ENCODE results near the gene GALK2. TPM values are rescaled to one million over a fixed set of nuclear protein-coding genes. Genes with fewer than 3 reads are reported as not detected.
A peak's percentile ranks its signal among the peaks of the same experiment; 100 is the strongest.

The GALK2 gene
- total and polyA plus RNA-seq, 8 donors = 9.3 to 28.0 (median 16.6) TPM

DNA sequence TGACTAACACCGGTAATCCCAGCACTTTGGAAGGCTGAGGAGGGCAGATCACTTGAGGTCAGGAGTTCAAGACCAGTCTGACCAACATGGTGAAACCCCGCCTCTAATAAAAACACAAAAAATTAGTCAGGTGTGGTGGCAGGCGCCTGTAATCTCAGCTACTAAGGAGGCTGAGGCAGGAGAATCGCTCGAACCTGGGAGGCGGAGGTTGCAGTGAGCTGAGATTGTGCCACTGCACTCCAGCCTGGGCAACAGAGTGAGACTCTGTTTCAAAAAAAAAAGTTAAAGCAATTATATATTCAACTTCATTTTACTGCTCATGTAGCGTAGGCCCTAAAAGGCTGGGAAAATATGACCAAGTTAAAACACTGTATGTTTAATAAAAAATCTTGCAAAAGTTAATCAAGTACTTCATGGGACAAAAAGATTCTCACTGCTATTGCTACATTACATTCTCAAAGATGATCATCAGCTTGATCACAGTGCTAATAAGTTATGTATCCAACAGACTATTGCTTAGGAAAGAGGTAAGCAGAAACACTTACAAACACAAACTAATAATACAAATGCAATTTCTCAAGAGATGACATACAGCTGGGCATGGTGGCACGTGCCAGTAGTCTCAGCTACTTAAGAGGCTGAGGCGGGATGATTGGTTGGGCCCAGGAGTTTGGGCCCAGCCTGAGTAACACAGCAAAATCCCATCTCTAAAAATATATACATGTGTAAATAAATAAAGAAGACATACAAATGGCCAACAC lies 17.3 kb upstream of the GALK2 start:
- ATAC-seq = no peak
- no peak for DNase-seq
- H3K36me3 ChIP-seq = no peaks in the 10 kb centered on the region
- 92% methylated on average over 9 of the region's 9 CpGs for WGBS, 2 donors
- no peak for FAIRE-seq
- no peaks in the 10 kb centered on the region for H3K27me3 ChIP-seq
- no peak overlapping the region for H3K27ac ChIP-seq
- TF ChIP-seq, protein P1, sequence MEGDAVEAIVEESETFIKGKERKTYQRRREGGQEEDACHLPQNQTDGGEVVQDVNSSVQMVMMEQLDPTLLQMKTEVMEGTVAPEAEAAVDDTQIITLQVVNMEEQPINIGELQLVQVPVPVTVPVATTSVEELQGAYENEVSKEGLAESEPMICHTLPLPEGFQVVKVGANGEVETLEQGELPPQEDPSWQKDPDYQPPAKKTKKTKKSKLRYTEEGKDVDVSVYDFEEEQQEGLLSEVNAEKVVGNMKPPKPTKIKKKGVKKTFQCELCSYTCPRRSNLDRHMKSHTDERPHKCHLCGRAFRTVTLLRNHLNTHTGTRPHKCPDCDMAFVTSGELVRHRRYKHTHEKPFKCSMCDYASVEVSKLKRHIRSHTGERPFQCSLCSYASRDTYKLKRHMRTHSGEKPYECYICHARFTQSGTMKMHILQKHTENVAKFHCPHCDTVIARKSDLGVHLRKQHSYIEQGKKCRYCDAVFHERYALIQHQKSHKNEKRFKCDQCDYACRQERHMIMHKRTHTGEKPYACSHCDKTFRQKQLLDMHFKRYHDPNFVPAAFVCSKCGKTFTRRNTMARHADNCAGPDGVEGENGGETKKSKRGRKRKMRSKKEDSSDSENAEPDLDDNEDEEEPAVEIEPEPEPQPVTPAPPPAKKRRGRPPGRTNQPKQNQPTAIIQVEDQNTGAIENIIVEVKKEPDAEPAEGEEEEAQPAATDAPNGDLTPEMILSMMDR (IDR thresholded peaks at IDR 0.05) = no peak
- H3K4me3 ChIP-seq = no peak overlapping the region
- intact Hi-C loops (cut with DNase I) = no loop called here
- no peaks in the 10 kb centered on the region for H3K9me3 ChIP-seq
- H3K4me1 ChIP-seq = peaks cover 11 to 18% (median 16%) of the 10 kb centered on the region in 3 donors

DNA sequence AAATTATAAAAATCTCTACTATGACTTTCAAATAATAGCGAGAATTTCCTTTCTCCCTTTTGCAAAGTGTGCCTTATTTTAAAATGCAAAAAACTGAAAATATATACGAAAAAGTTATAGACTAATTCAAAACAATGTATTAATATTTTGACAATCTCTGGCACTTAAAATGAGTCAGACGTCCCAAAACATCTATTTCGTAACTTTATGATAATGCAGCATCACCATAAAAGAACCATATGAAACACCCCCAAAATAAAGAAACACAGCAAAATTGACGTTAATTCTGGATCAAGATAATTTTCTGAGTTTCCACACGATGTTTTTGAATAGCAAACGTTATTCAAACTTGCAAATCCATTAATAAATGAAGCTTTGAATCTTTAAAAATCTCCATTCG lies 15.7 kb upstream of the GALK2 start:
- ATAC-seq = no peak
- H3K27me3 ChIP-seq = no peaks in the 10 kb centered on the region
- no peak for DNase-seq
- H3K27ac ChIP-seq = no peak overlapping the region
- FAIRE-seq = no peak
- WGBS, 2 donors = 12 to 13% methylated on average over 8 of the region's 8 CpGs
- peak overlapping the region in 3 of 4 donors; percentile 66 to 86 (median 84) for H3K4me3 ChIP-seq
- peaks cover 11 to 18% (median 15%) of the 10 kb centered on the region in 3 donors for H3K4me1 ChIP-seq
- TF ChIP-seq, protein P1 (IDR thresholded peaks at IDR 0.05) = no peak
- no peaks in the 10 kb centered on the region for H3K36me3 ChIP-seq
- no peaks in the 10 kb centered on the region for H3K9me3 ChIP-seq
- intact Hi-C loops (cut with DNase I) = no loop called here

DNA sequence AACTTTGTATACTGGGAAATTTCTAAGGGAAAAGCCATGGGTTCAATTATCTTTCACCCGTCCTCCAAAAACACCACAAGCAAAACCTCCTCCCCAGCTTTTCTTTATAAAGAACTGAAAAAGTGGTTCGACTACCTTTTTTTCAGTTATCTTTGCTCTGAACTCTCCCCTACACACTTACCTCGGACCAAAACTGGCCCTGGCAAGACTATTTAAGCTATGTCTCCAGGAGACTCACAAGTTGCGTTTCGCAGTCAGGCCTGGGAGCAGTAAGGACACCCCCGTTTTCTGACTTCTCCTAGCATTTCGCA lies 15.3 kb upstream of the GALK2 start:
- 1% methylated on average over 7 of the region's 7 CpGs for WGBS, 2 donors
- ATAC-seq (peak in 3 of 4 donors; percentile 8 to 19 (median 10)), FAIRE-seq (no peak), DNase-seq (no peak)
- TF ChIP-seq, protein P1 (IDR thresholded peaks at IDR 0.05) = no peak
- H3K4me1 ChIP-seq = peaks cover 11 to 18% (median 15%) of the 10 kb centered on the region in 3 donors
- H3K9me3 ChIP-seq = no peaks in the 10 kb centered on the region
- intact Hi-C loops (cut with DNase I) = no loop called here
- H3K27me3 ChIP-seq = no peaks in the 10 kb centered on the region
- H3K27ac ChIP-seq = peak overlapping the region; percentile 49 to 82 (median 70)
- no peaks in the 10 kb centered on the region for H3K36me3 ChIP-seq
- H3K4me3 ChIP-seq = peak overlapping the region; percentile 66 to 93 (median 85)

DNA sequence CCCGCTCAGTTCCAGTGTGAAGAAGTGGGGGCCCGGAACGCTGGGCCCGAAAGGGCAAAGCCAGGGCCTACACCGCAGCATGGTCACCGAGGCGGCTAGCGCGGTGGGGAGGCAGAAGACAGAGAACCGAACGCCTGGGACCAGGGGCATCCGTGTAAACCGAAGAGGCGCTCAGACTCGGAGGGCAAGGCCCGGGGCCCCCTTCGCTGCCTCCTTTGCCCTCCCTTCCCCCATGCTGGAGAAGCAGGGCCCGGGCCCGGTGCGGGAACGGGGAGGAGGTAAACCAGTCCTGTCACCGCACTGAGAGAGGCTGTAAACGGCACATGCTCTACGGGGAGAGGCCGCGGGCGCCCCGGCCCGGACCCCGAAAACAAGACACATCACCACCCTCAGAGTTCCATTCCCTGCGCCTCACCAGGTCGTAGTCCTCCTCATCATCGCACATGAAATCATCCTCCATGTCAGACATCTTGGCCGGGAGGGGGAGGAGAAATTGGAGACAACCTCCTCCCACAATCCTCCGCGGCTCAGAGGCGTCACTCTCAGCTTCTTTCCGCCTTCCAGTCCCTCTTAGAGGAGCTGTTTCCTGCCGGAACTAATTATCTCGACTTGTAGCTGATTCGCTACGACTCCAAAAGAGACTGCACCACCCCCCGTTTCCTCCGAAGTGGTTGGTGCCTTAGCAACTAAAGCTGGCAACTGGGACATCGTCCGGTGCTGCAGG lies 14.8 kb upstream of the GALK2 start, which contains the start of gene COPS2:
Gene COPS2, minus strand, starts transcription at position 490 of the 724 bp plus-strand sequence. Its CDS starts 21 bp downstream, at position 469.
- FAIRE-seq = peak; percentile 79
- intact Hi-C loops (cut with DNase I) = no loop called here
- TF ChIP-seq, protein P1 (IDR thresholded peaks at IDR 0.05) = no peak

More for the DNA sequence above, 14.8 kb upstream of the GALK2 start, which contains the start of gene COPS2:
- Histone ChIP-seq H3K9me3 (no peaks in the 10 kb centered on the region), H3K4me1 (peaks cover 11 to 18% (median 15%) of the 10 kb centered on the region in 3 donors), H3K27ac (peak within 1 kb of the TSS; percentile 49 to 82 (median 70)), H3K27me3 (no peaks in the 10 kb centered on the region), H3K36me3 (no peaks in the 10 kb centered on the region), H3K4me3 (peak within 1 kb of the TSS; percentile 66 to 93 (median 85))
- DNase-seq (peak; percentile 81 to 95 (median 93)), ATAC-seq (peak; percentile 98)
- WGBS, 2 donors = 0% methylated on average over 39 to 46 of the region's 46 CpGs

All from pancreas (tissue), 10 donors.